ENCODE results near the gene FAM83C.

- no peak for TF ChIP-seq EZH2 (IDR thresholded peaks at IDR 0.05)
- TF ChIP-seq CTCF (IDR thresholded peaks at IDR 0.05): no peak
- no peak for TF ChIP-seq EZH2phosphoT487 (IDR thresholded peaks at IDR 0.05)
Observed at GRCh38 chr20:35283441-35284266, 8.6 kb downstream of the FAM83C start.
